NCI-H1048 (cell line): ENCODE measurements around the gene PSMD7.

Source experiments
- DNase-seq: peaks from one replicate; lab custom pipeline; 2025; lab: John Stamatoyannopoulos, UW

PSMD7 gene

GRCh38 chr16:74296432-74297144 lies at the start of gene PSMD7:
PSMD7 (plus strand) TSS chr16:74296814; CDS start chr16:74296915, 101 bp downstream.
- DNase-seq: peak; percentile 70

GRCh38 chr16:74249254-74249653 lies 47.4 kb upstream of the PSMD7 start:
- no peak for DNase-seq

DNA sequence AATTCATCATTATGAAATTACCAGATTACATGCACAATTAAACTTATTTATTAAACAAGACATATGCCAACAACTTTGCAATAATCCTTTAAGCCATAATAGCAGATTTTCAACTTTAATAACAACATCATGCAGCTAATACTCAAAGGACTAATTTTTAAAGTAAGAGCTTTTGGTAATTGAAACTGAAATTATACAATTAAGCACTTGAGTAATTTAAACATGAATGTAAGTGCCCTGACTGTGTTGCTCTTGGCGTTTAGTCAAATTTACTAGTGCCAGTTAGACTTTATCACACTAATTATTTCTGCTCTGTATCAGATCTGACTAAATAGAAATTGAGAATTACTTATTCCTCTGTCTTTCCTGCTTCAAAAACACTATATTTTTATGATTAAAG lies 46.8 kb upstream of the PSMD7 start:
- no peak for DNase-seq

DNA sequence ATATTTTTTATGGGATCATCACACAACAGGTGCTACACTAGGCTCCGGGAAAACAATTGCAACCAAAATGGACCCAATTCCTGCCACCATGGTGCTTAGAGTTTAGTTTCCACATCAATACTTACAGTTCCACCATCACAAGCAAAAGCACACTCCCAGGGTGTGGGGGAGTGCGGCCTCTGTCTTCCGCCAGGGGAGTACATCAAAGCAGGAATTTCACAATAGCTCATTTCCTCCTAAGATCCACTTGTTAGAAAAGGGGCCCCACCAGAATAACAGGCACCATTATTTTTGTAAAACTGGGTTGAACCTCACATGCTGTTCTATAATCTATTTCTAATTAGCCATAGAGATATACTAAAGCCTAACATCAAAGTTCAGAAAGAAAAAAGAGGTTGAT lies 44.3 kb upstream of the PSMD7 start:
- DNase-seq: no peak

DNA sequence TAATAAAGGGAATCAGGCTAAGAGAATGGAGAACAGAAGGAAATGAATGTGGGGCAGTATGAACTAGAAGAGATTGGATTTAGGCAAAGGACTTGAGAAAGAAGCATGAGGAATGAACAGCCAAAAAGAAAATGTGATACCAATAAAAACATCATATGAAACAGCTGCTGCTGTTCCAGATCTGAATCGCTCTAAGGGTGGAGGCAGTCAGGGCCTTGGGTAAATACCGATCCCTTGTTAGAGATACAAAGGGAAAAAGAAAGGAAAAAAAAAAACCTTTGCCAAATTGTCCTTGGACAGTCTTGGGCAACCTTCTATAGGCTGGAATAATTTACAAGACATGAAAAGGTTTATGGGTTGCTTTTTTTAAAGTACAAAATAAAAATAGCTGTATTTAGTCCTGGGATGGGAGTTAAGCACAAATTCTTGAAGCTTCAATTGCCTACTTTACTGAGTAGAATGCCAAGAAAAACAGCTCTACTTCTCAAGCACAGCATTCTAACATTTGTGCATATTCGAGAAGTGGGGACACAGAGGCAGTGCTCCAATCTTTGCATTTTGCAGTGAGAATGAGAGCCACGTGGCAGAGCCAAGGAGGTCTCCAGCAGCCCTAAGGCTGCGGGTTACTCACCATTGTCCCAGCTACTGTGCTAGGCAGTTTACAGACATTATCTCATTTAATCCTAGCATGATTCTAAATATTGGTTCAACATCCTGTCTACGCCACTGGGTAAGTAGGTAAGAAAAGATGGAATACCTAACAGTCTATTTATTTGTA lies 43.3 kb upstream of the PSMD7 start:
- no peak for DNase-seq

- no peak for DNase-seq
These were observed 39.6 kb upstream of the PSMD7 start for GRCh38 chr16:74257061-74257460.

GRCh38 chr16:74261068-74261467 lies 35.5 kb upstream of the PSMD7 start:
- no peak for DNase-seq

- DNase-seq: no peak
These were observed 31.8 kb upstream of the PSMD7 start for GRCh38 chr16:74264811-74265210.

DNA sequence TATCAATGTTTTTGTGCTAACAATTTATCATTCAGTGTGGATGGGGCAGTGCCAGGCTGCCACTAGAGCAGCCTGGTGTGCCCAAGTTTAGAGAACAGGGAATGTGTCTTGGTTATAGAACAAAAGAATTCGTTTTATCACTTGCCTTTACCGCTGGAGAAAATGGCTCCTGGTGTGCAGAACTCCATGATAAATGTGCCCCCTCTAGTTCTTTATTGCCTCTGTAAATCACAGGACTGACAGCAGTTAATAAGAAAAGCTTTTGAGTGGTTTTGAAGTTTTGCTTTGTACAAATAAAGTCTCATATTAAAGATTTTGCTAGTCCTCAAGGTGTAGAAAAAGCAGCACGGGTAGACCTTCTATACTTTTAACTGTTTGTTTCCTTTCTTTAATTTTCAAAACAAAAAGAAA lies 28.2 kb upstream of the PSMD7 start:
- DNase-seq: no peak

GRCh38 chr16:74271872-74272271 lies 24.7 kb upstream of the PSMD7 start:
- DNase-seq: no peak

- no peak for DNase-seq
These were observed 21.5 kb upstream of the PSMD7 start for GRCh38 chr16:74275031-74275636.

- DNase-seq: no peak
These were observed 20.9 kb upstream of the PSMD7 start for GRCh38 chr16:74275711-74276110.

DNA sequence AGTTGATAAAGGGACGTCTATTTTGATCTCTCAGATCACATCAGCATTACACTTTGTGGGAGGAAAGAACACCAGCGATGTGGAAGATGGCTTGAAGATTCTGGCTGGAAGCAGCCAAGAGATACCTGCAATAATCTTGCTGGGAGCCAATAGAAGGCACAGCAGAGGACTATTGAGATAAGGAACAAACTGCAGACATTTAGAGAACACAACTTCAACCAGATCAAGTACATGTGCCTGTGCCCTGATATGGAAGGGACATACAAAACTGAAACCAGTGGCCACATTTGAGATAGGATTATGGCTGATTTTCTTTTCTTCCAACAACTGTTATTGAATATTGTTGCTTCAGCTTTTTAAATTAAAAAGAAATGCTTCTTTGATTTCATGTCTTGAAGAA lies 18.6 kb upstream of the PSMD7 start:
- DNase-seq: no peak

- DNase-seq: no peak
These were observed 17.3 kb upstream of the PSMD7 start for GRCh38 chr16:74279266-74279665.

DNA sequence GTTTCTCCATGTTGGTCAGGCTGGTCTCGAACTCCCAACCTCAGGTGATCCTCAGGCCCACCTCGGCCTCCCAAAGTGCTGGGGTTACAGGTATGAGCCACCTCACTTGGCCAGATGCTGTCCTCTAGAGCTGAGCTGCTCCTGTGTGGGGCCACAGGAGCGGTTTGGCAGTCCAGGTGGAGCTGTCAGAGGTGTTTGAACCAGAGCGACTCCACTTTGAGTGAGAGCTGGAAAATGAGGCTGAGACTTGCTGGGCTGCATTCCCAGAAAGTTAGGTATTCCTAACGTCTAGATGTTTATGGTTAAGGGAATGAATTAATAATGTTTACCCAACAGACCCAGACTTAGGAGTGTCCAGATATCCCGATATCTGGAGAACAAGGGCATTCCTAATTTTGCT lies 16.8 kb upstream of the PSMD7 start:
- no peak for DNase-seq

DNA sequence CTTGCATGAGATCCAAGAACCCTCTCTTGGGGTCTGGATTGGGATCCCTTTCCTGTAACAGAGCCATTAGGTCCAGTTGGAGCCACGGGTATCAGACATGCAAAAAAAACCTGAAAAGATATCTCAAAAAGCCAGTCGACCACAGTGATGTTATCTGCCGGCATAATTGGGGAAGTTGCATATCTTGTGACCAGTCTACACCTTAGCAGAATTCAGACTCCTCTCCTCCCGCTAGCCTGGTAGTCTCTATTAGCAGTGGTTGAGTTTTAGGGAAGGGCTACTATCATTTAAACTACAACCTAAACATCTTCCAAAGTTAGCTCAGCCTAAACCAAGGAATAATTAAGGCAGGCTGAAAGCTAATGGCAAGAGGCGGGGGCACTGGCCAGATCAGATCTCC lies 16.2 kb upstream of the PSMD7 start:
- DNase-seq: no peak

- no peak for DNase-seq
These were observed 15.3 kb upstream of the PSMD7 start for GRCh38 chr16:74281300-74281699.

DNA sequence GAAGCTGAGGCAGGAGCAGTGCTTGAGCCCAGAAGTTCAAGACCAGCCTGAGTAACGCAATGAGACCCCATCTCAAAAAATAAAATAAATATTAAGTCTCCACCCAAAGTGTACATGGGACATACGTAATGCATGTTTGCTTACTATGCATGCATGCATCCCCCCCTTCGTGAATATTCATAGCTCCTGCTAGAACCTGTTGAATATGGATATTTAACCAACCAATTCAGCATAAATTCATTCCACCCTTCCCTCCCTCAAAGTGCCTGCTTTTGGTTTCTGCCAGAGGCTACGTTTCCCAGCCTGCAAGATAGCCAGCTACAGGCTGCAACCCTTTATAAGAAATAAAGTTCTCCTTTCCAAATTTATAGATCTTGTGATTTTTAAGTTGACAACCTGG lies 12.9 kb upstream of the PSMD7 start:
- DNase-seq: no peak

GRCh38 chr16:74288065-74288464 lies 8.5 kb upstream of the PSMD7 start:
- no peak for DNase-seq

- DNase-seq: no peak
These were observed 6.3 kb upstream of the PSMD7 start for GRCh38 chr16:74290356-74290755.

- DNase-seq: no peak
These were observed 5.4 kb upstream of the PSMD7 start for GRCh38 chr16:74291176-74291575.

- DNase-seq: no peak
These were observed 4.9 kb upstream of the PSMD7 start for GRCh38 chr16:74291577-74292208.

DNA sequence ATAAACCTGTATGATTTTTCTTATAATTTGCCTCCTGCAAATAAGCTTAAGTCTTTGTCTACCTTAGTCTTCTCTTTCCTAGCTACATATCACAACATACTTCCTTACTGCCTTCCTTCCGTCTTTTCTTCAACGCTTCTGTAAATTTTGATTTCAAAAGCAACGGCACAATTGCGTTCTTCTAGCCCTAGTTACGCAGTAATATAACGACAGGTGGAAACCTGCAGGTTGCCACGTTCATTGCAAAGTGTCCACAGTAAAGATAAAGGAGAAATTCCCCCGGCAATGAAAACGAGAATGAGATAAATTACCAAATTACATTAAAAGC lies 546 bp upstream of the PSMD7 start:
- no peak for DNase-seq
